ENCODE results near the gene ZMYM3.
A peak's percentile ranks its signal among the peaks of the same experiment; 100 is the strongest.

ZMYM3 gene

GRCh38 chrX:71251466-71251973 lies 2.4 kb downstream of the ZMYM3 start:
- Histone ChIP-seq H3K4me2 (ENCODE audit: low read length) (peak overlapping the region; percentile 9), H3K4me3 (ENCODE audit: low read length) (no peak overlapping the region), H3K79me1 (ENCODE audit: low read length) (peaks cover 1% of the 10 kb centered on the region), H3K23ac (ENCODE audit: low read length) (no peak overlapping the region), H4K5ac (ENCODE audit: low read length) (no peak overlapping the region), H3K27me3 (ENCODE audit: insufficient read depth, low read length, poor library complexity) (no peaks in the 10 kb centered on the region), H2AK5ac (ENCODE audit: low read length) (no peak overlapping the region), H3K56ac (ENCODE audit: low read length) (peak overlapping the region; percentile 34), H4K8ac (ENCODE audit: low read depth, low read length) (no peak overlapping the region), H3K4ac (ENCODE audit: low read depth, low read length) (no peak overlapping the region), H2BK120ac (ENCODE audit: low read depth, low read length) (no peak overlapping the region), H3K4me1 (ENCODE audit: control insufficient read depth, low read depth, low read length) (no peaks in the 10 kb centered on the region), H3K18ac (ENCODE audit: low read length) (no peak overlapping the region), H3K79me2 (ENCODE audit: control insufficient read depth, insufficient read depth, low read length) (peaks cover 16% of the 10 kb centered on the region), H3K9ac (ENCODE audit: low read length) (peak overlapping the region; percentile 73), H3K27ac (ENCODE audit: low read depth, low read length) (no peak overlapping the region), H3K36me3 (ENCODE audit: control insufficient read depth, insufficient read depth, low read length) (peaks cover 4% of the 10 kb centered on the region), H2BK5ac (ENCODE audit: low read length) (no peak overlapping the region), H2BK15ac (replicated peaks; ENCODE audit: low read depth) (no peak overlapping the region)
- DNase-seq: peak; percentile 24
- WGBS (ENCODE audit: extremely low coverage, insufficient coverage, low lambda C conversion rate): no CpG with 5 or more reads among the region's 8 CpGs

GRCh38 chrX:71250841-71251240 lies 3.1 kb downstream of the ZMYM3 start:
- Histone ChIP-seq H3K4ac (ENCODE audit: low read depth, low read length) (no peak overlapping the region), H3K4me1 (ENCODE audit: control insufficient read depth, low read depth, low read length) (no peaks in the 10 kb centered on the region), H3K27me3 (ENCODE audit: insufficient read depth, low read length, poor library complexity) (no peaks in the 10 kb centered on the region), H3K36me3 (ENCODE audit: control insufficient read depth, insufficient read depth, low read length) (peaks cover 4% of the 10 kb centered on the region), H2BK15ac (replicated peaks; ENCODE audit: low read depth) (no peak overlapping the region), H4K5ac (ENCODE audit: low read length) (no peak overlapping the region), H4K8ac (ENCODE audit: low read depth, low read length) (no peak overlapping the region), H3K9ac (ENCODE audit: low read length) (peak overlapping the region; percentile 73), H3K23ac (ENCODE audit: low read length) (no peak overlapping the region), H3K4me3 (ENCODE audit: low read length) (no peak overlapping the region), H3K18ac (ENCODE audit: low read length) (no peak overlapping the region), H3K27ac (ENCODE audit: low read depth, low read length) (no peak overlapping the region), H3K79me1 (ENCODE audit: low read length) (peaks cover 1% of the 10 kb centered on the region), H2BK5ac (ENCODE audit: low read length) (no peak overlapping the region), H3K56ac (ENCODE audit: low read length) (peak overlapping the region; percentile 7), H2BK120ac (ENCODE audit: low read depth, low read length) (no peak overlapping the region), H2AK5ac (ENCODE audit: low read length) (no peak overlapping the region), H3K79me2 (ENCODE audit: control insufficient read depth, insufficient read depth, low read length) (peaks cover 16% of the 10 kb centered on the region), H3K4me2 (ENCODE audit: low read length) (no peak overlapping the region)
- DNase-seq: no peak
- no CpG with 5 or more reads among the region's 9 CpGs for WGBS (ENCODE audit: extremely low coverage, insufficient coverage, low lambda C conversion rate)

GRCh38 chrX:71245159-71245558 lies 8.8 kb downstream of the ZMYM3 start:
- Histone ChIP-seq H3K36me3 (ENCODE audit: control insufficient read depth, insufficient read depth, low read length) (peaks cover 8% of the 10 kb centered on the region), H2BK15ac (replicated peaks; ENCODE audit: low read depth) (no peak overlapping the region), H3K27ac (ENCODE audit: low read depth, low read length) (no peak overlapping the region), H3K4me3 (ENCODE audit: low read length) (no peak overlapping the region), H3K4me1 (ENCODE audit: control insufficient read depth, low read depth, low read length) (no peaks in the 10 kb centered on the region), H3K79me1 (ENCODE audit: low read length) (no peaks in the 10 kb centered on the region), H4K5ac (ENCODE audit: low read length) (no peak overlapping the region), H3K56ac (ENCODE audit: low read length) (no peak overlapping the region), H3K18ac (ENCODE audit: low read length) (no peak overlapping the region), H3K4me2 (ENCODE audit: low read length) (no peak overlapping the region), H3K79me2 (ENCODE audit: control insufficient read depth, insufficient read depth, low read length) (no peaks in the 10 kb centered on the region), H3K23ac (ENCODE audit: low read length) (no peak overlapping the region), H2AK5ac (ENCODE audit: low read length) (no peak overlapping the region), H2BK120ac (ENCODE audit: low read depth, low read length) (no peak overlapping the region), H4K8ac (ENCODE audit: low read depth, low read length) (no peak overlapping the region), H3K4ac (ENCODE audit: low read depth, low read length) (no peak overlapping the region), H2BK5ac (ENCODE audit: low read length) (no peak overlapping the region), H3K27me3 (ENCODE audit: insufficient read depth, low read length, poor library complexity) (no peaks in the 10 kb centered on the region), H3K9ac (ENCODE audit: low read length) (no peak overlapping the region)
- no peak for DNase-seq
- WGBS (ENCODE audit: extremely low coverage, insufficient coverage, low lambda C conversion rate): no CpG with 5 or more reads among the region's 2 CpGs

GRCh38 chrX:71244359-71245128 lies 9.4 kb downstream of the ZMYM3 start:
- H4K5ac ChIP-seq (ENCODE audit: low read length): no peak overlapping the region
- H3K4ac ChIP-seq (ENCODE audit: low read depth, low read length): no peak overlapping the region
- H2BK5ac ChIP-seq (ENCODE audit: low read length): no peak overlapping the region
- no peak overlapping the region for H3K4me3 ChIP-seq (ENCODE audit: low read length)
- no peak overlapping the region for H2AK5ac ChIP-seq (ENCODE audit: low read length)
- no peak overlapping the region for H3K4me2 ChIP-seq (ENCODE audit: low read length)
- no peaks in the 10 kb centered on the region for H3K79me1 ChIP-seq (ENCODE audit: low read length)
- H3K27ac ChIP-seq (ENCODE audit: low read depth, low read length): no peak overlapping the region
- peaks cover 8% of the 10 kb centered on the region for H3K36me3 ChIP-seq (ENCODE audit: control insufficient read depth, insufficient read depth, low read length)
- WGBS (ENCODE audit: extremely low coverage, insufficient coverage, low lambda C conversion rate): no CpG with 5 or more reads among the region's 9 CpGs
- H3K4me1 ChIP-seq (ENCODE audit: control insufficient read depth, low read depth, low read length): no peaks in the 10 kb centered on the region
- no peak overlapping the region for H3K9ac ChIP-seq (ENCODE audit: low read length)
- H3K27me3 ChIP-seq (ENCODE audit: insufficient read depth, low read length, poor library complexity): no peaks in the 10 kb centered on the region
- no peaks in the 10 kb centered on the region for H3K79me2 ChIP-seq (ENCODE audit: control insufficient read depth, insufficient read depth, low read length)
- no peak overlapping the region for H3K18ac ChIP-seq (ENCODE audit: low read length)
- no peak for DNase-seq
- H3K23ac ChIP-seq (ENCODE audit: low read length): no peak overlapping the region
- H2BK120ac ChIP-seq (ENCODE audit: low read depth, low read length): no peak overlapping the region
- no peak overlapping the region for H4K8ac ChIP-seq (ENCODE audit: low read depth, low read length)
- H2BK15ac ChIP-seq (replicated peaks; ENCODE audit: low read depth): no peak overlapping the region
- no peak overlapping the region for H3K56ac ChIP-seq (ENCODE audit: low read length)

- DNase-seq: no peak
- Histone ChIP-seq H2AK5ac (ENCODE audit: low read length) (no peak overlapping the region), H3K4me2 (ENCODE audit: low read length) (no peak overlapping the region), H3K27me3 (ENCODE audit: insufficient read depth, low read length, poor library complexity) (no peaks in the 10 kb centered on the region), H3K4ac (ENCODE audit: low read depth, low read length) (no peak overlapping the region), H2BK5ac (ENCODE audit: low read length) (no peak overlapping the region), H3K79me1 (ENCODE audit: low read length) (no peaks in the 10 kb centered on the region), H3K27ac (ENCODE audit: low read depth, low read length) (no peak overlapping the region), H3K79me2 (ENCODE audit: control insufficient read depth, insufficient read depth, low read length) (no peaks in the 10 kb centered on the region), H3K4me3 (ENCODE audit: low read length) (no peak overlapping the region), H3K4me1 (ENCODE audit: control insufficient read depth, low read depth, low read length) (no peaks in the 10 kb centered on the region), H3K23ac (ENCODE audit: low read length) (no peak overlapping the region), H3K9ac (ENCODE audit: low read length) (no peak overlapping the region), H3K56ac (ENCODE audit: low read length) (no peak overlapping the region), H4K5ac (ENCODE audit: low read length) (no peak overlapping the region), H3K18ac (ENCODE audit: low read length) (no peak overlapping the region), H3K36me3 (ENCODE audit: control insufficient read depth, insufficient read depth, low read length) (peaks cover 4% of the 10 kb centered on the region), H4K8ac (ENCODE audit: low read depth, low read length) (no peak overlapping the region), H2BK120ac (ENCODE audit: low read depth, low read length) (no peak overlapping the region), H2BK15ac (replicated peaks; ENCODE audit: low read depth) (no peak overlapping the region)
- no CpG with 5 or more reads among the region's 6 CpGs for whole genome bisulfite sequencing (ENCODE audit: extremely low coverage, insufficient coverage, low lambda C conversion rate)
Observed at GRCh38 chrX:71241301-71241700, 12.6 kb downstream of the ZMYM3 start.

- Histone ChIP-seq H3K4me2 (ENCODE audit: low read length) (no peak overlapping the region), H3K79me2 (ENCODE audit: control insufficient read depth, insufficient read depth, low read length) (no peaks in the 10 kb centered on the region), H2BK120ac (ENCODE audit: low read depth, low read length) (no peak overlapping the region), H2BK5ac (ENCODE audit: low read length) (no peak overlapping the region), H3K4ac (ENCODE audit: low read depth, low read length) (no peak overlapping the region), H3K18ac (ENCODE audit: low read length) (no peak overlapping the region), H3K4me1 (ENCODE audit: control insufficient read depth, low read depth, low read length) (no peaks in the 10 kb centered on the region), H2AK5ac (ENCODE audit: low read length) (no peak overlapping the region), H3K56ac (ENCODE audit: low read length) (no peak overlapping the region), H3K4me3 (ENCODE audit: low read length) (no peak overlapping the region), H3K27me3 (ENCODE audit: insufficient read depth, low read length, poor library complexity) (no peaks in the 10 kb centered on the region), H3K36me3 (ENCODE audit: control insufficient read depth, insufficient read depth, low read length) (peaks cover 2% of the 10 kb centered on the region), H3K23ac (ENCODE audit: low read length) (no peak overlapping the region), H3K9ac (ENCODE audit: low read length) (no peak overlapping the region), H3K79me1 (ENCODE audit: low read length) (no peaks in the 10 kb centered on the region), H2BK15ac (replicated peaks; ENCODE audit: low read depth) (no peak overlapping the region), H4K5ac (ENCODE audit: low read length) (no peak overlapping the region), H4K8ac (ENCODE audit: low read depth, low read length) (no peak overlapping the region), H3K27ac (ENCODE audit: low read depth, low read length) (no peak overlapping the region)
- no CpG with 5 or more reads among the region's 3 CpGs for WGBS (ENCODE audit: extremely low coverage, insufficient coverage, low lambda C conversion rate)
- no peak for DNase-seq
Observed at GRCh38 chrX:71239781-71240180, 14.2 kb downstream of the ZMYM3 start.
